Measurements from ENCODE around the gene PUS3.

PUS3 gene

DNA sequence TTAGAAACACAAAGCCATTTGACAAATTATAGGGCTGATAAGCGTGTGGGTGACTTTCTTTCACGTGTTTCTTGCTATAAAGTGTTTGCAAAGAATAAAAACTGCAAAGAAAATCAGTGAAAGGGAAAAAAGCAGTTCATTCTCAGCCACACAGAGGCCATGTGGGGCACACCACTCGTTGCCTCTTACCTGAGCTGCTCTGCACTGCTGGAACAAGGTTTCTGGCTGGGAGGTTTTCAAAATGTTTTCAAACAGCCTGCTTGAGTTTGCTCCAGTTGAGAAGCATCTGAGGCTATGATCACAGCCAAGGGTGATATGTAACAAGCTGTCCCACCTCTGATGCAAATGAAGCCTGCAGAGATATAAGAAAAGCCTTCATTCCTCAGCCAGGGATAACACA is 28.1 kb upstream of the PUS3 start:
- no peak for TF ChIP-seq CTCF (IDR thresholded peaks at IDR 0.05; ENCODE audit: low read depth, low read length)
- TF ChIP-seq, protein P1, sequence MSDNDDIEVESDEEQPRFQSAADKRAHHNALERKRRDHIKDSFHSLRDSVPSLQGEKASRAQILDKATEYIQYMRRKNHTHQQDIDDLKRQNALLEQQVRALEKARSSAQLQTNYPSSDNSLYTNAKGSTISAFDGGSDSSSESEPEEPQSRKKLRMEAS (IDR thresholded peaks at IDR 0.05; ENCODE audit: low read depth, low read length) = no peak
- H3K4me3 ChIP-seq (ENCODE audit: low read depth, low read length) = no peak overlapping the region
- DNase-seq (ENCODE audit: low read depth) = no peak

DNA sequence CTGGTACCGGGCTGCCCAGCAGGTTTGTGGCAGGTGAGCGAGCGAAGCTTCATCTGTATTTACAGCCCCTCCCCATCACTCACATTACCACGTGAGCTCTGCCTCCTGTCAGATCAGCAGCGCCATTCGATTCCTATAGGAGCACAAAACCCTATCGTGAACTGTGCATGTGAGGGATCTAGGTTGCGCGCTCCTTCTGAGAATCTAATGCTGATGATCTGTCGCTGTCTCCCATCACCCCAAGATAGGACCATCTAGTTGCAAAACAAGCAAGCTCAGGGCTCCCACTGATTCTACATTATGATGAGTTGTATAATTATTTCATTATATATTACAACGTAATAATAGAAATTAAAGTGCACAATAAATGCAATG is 27.1 kb upstream of the PUS3 start:
- TF ChIP-seq POLR2A (IDR thresholded peaks at IDR 0.05; ENCODE audit: extremely low read depth, insufficient read length) (no peak), MYC (IDR thresholded peaks at IDR 0.05; ENCODE audit: low read depth, low read length) (no peak)
- TF ChIP-seq, protein P1 (IDR thresholded peaks at IDR 0.05; ENCODE audit: low read depth, low read length) = no peak
- H3K4me3 ChIP-seq (ENCODE audit: low read depth, low read length) = no peak overlapping the region
- DNase-seq (ENCODE audit: low read depth) = no peak

GRCh38 chr11:125929445-125930075 is 26.6 kb upstream of the PUS3 start:
- no peak overlapping the region for H3K4me3 ChIP-seq (ENCODE audit: low read depth, low read length)
- peak; percentile 72 for DNase-seq (ENCODE audit: low read depth)
- no peak for TF ChIP-seq CTCF (IDR thresholded peaks at IDR 0.05; ENCODE audit: low read depth, low read length)
- TF ChIP-seq, protein P1 (IDR thresholded peaks at IDR 0.05; ENCODE audit: low read depth, low read length) = no peak
- no peak for TF ChIP-seq POLR2A (IDR thresholded peaks at IDR 0.05; ENCODE audit: extremely low read depth, insufficient read length)
- no peak for TF ChIP-seq MYC (IDR thresholded peaks at IDR 0.05; ENCODE audit: low read depth, low read length)

DNA sequence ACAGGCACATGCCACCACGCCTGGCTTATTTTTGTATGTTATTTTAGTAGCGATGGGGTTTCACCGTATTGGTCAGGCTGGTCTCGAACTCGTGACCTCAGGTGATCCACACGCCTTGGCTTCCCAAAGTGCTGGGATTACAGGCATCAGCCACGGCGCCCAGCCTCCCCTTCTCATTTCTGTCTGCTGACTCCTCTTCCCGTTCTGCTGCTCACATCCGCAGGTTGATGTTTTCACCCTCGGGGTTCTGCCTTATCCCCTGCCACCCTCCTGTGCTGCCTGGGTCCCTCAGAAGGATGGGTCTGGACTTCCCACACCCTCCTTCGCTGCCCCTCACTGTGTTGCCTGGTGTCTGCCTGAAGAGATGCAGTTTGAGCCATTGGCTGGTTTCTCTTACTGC is 23.7 kb upstream of the PUS3 start:
- TF ChIP-seq CTCF (IDR thresholded peaks at IDR 0.05; ENCODE audit: low read depth, low read length) (no peak), MYC (IDR thresholded peaks at IDR 0.05; ENCODE audit: low read depth, low read length) (no peak), POLR2A (IDR thresholded peaks at IDR 0.05; ENCODE audit: extremely low read depth, insufficient read length) (no peak)
- TF ChIP-seq, protein P1 (IDR thresholded peaks at IDR 0.05; ENCODE audit: low read depth, low read length) = no peak
- no peak overlapping the region for H3K4me3 ChIP-seq (ENCODE audit: low read depth, low read length)
- no peak for DNase-seq (ENCODE audit: low read depth)

DNA sequence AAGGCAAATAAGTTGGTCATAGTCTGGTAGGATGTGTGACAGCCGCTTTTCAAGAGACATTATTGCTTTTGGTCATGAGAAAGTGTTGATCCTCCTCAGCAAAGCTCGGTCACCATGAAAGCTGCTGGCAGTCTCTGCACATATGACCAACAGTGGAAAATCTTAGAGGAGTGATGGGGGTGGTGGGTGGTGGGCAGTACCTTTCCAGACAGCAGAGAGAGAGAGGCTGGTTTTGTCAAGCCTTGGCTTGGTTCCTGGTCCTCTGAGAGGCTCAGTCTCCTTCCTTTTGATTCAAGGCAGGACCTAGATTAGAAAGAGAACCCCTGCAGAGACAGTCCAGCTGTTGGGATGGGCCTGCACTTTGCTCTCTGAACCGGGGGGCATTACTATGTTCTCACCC is 22.8 kb upstream of the PUS3 start:
- DNase-seq (ENCODE audit: low read depth) = no peak
- TF ChIP-seq MYC (IDR thresholded peaks at IDR 0.05; ENCODE audit: low read depth, low read length) (no peak), CTCF (IDR thresholded peaks at IDR 0.05; ENCODE audit: low read depth, low read length) (no peak), POLR2A (IDR thresholded peaks at IDR 0.05; ENCODE audit: extremely low read depth, insufficient read length) (no peak)
- TF ChIP-seq, protein P1 (IDR thresholded peaks at IDR 0.05; ENCODE audit: low read depth, low read length) = no peak
- no peak overlapping the region for H3K4me3 ChIP-seq (ENCODE audit: low read depth, low read length)

- TF ChIP-seq CTCF (IDR thresholded peaks at IDR 0.05; ENCODE audit: low read depth, low read length) (no peak), POLR2A (IDR thresholded peaks at IDR 0.05; ENCODE audit: extremely low read depth, insufficient read length) (no peak), MYC (IDR thresholded peaks at IDR 0.05; ENCODE audit: low read depth, low read length) (no peak)
- TF ChIP-seq, protein P1 (IDR thresholded peaks at IDR 0.05; ENCODE audit: low read depth, low read length) = no peak
- DNase-seq (ENCODE audit: low read depth) = no peak
- no peak overlapping the region for H3K4me3 ChIP-seq (ENCODE audit: low read depth, low read length)
Observed at GRCh38 chr11:125925247-125925740, 22.3 kb upstream of the PUS3 start.

Data from NB4 (cell line).